ENCODE measurements around the gene NALCN. TPM values are rescaled to one million over a fixed set of nuclear protein-coding genes. Genes with fewer than 3 reads are reported as not detected.

Gene NALCN
- total RNA-seq, 1 donor from 2014 or later = 21.6 TPM

- peak; percentile 86 to 90 for DNase-seq (ENCODE audit: low read depth in 2 of 2)
These were observed 276.1 kb downstream of the NALCN start for GRCh38 chr13:101140087-101140770.

DNA sequence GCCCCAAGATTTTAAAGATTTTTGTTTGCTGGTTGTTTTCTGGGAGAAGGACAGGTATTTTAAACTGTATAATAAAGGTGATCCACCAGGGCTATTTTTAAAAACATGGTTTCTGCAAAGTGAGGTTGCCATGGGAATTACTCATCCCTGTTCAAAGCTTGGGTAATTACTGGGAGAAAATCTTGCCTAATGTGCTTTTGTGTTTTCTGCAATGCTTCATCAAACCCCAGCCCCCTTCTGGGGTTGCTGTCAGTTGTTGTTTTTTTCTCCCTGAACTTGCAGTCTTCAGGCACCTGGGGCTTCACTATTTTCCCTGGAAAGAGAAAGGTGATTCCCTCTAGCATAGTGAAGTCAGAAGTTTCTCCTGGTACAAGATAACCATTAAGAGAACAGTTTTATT is 277.2 kb downstream of the NALCN start:
- DNase-seq (ENCODE audit: low read depth in 2 of 2) = peak in 1 of 2 donors; percentile 13

DNA sequence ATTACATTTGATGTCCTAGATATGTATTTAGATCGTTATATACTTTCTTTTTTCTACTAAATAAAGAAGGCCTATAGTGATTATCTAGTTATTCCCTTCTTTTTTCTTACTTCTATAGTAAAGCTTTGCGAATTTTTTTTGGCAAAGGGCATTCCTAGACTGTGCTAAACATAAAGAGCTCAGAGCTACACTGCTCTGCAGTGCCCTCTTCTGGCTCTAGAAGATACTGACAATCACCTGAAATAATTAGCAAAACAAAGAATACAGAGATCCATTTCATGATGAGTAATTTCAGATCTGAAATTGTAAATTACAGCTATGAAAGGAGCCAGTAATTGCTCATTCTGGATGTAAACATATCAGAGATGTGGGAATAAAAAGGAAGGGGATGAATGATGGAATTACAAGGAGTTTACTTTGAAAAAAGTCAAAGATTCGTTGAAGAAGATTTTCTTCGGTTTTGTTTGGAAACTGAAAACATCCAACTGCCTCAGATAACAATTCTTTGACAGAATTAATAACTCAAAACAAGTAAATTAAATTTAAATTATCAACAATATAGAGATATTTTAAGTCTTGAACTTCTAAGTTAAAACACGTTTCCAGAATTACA is 288.5 kb downstream of the NALCN start:
- DNase-seq (ENCODE audit: low read depth in 2 of 2) = peak; percentile 27 to 61

DNA sequence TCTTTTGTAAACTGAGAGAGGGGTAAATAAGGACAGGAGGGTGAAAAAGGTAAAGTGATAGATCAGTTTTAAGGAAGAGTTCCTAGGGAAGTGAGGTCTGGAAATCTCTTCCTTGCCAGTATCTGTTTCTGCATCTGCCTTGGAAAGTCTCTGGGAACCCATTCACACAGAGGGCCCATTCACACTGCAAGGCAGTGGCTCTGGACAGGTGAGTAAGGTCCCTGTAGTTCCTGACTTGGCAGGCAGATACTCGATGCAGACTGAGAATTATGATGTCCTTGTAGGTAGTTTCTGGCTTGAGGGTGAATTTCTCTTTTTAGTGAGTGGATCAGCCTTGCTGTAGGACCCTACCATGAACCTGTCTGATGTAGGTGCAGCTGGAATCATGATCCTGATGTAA is 293.3 kb downstream of the NALCN start:
- DNase-seq (ENCODE audit: low read depth in 2 of 2) = no peak

- no peak for DNase-seq (ENCODE audit: low read depth in 2 of 2)
These were observed 294.7 kb downstream of the NALCN start for GRCh38 chr13:101121608-101122007.

DNA sequence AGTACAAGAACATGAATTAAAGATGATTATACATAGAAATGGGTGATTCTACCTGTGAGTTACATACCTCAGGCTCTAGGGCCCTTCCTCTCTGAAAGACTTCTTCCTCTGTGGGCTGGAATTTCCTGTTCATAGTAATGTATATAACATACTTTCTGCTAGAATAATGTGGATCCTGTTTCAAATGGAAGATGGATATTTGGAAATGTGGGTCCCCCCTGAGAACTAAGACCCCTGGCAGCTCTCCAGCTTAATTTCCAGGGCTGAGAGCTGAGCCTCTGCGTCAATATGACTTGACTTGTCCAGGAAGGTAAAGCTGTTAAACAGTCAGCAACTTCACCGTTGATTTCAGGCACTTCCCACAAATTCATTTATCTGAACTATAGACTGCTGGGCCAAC is 296.3 kb downstream of the NALCN start:
- DNase-seq (ENCODE audit: low read depth in 2 of 2) = no peak

GRCh38 chr13:101116826-101117225 is 299.5 kb downstream of the NALCN start:
- DNase-seq (ENCODE audit: low read depth in 2 of 2) = no peak

GRCh38 chr13:101116341-101116740 is 300.0 kb downstream of the NALCN start:
- no peak for DNase-seq (ENCODE audit: low read depth in 2 of 2)

- no peak for DNase-seq (ENCODE audit: low read depth in 2 of 2)
These were observed 300.5 kb downstream of the NALCN start for GRCh38 chr13:101115762-101116171.

DNA sequence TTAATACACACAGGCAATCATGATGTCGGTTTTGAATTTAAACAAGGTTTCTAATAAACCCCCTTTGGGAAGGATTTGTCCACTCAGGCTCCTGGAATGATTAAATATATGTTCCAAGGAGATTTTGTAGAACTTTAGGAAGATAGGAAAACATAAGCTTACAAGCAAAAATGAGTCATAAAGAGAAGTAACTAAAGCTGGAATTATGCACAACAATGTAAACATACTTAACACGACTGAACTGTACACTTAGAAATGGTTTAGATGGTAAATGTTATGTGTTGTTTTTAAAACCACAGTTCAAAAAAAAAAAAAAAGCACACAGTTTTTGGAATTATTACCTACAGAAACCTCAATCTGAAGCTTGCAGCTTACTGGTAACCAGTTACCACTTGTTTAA is 304.4 kb downstream of the NALCN start:
- no peak for DNase-seq (ENCODE audit: low read depth in 2 of 2)

GRCh38 chr13:101109005-101109404 is 307.3 kb downstream of the NALCN start:
- no peak for DNase-seq (ENCODE audit: low read depth in 2 of 2)

DNA sequence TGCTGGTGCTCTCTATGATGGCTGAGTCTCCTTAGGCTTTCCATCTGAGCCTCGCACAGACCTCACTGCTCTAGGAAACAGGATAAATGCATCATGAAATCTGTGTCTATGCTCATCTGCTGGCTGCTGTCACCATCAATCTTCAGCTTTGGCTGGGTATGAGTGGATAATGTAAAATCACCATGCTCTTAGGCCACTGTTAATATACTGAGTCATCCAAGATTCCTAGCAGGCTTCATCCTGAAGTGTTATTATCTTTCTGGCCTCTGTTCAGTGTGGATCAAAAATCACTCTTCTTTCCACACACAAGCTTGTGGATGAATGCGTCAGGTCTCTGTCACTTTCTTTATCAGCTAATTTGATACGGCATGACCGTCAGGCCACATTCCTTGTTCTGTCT is 317.4 kb downstream of the NALCN start:
- DNase-seq (ENCODE audit: low read depth in 2 of 2) = no peak

DNA sequence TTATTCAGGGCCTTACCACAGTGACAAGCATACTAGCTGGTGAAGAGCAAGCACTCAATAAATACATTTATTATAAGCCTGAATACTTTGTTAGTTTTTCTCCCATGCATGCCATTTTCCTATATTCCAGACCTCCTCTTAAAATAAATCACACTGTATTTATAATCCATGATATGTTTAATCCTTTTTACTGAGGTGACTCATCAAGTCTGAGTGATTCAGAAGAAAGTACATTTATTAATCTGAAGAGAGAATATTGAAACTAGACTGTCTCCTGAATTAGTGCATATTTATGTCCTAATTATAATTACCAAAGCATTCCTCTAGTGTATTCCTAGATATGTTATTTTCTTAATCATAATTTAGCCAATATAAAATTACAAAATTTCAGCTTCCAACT is 323.3 kb downstream of the NALCN start:
- DNase-seq (ENCODE audit: low read depth in 2 of 2) = no peak

DNA sequence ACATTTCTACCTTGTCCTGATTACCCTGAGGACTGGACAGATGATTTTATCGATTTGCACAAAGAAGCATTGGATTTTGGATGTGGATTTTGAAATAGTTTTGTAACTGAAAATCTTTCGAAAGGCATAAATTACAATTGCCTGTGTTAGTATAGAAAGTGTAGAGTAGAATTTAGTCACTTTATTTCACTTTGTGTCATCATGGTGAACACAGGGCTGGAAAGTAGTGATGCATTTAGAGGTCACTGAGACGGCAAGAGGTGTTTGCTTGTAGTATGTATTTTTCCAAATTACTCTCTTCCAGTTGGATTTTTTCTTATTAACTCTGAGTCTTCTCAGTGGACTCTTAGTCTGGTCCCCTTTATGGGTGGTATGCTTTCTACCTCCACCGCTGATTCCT is 326.0 kb downstream of the NALCN start:
- no peak for DNase-seq (ENCODE audit: low read depth in 2 of 2)

DNA sequence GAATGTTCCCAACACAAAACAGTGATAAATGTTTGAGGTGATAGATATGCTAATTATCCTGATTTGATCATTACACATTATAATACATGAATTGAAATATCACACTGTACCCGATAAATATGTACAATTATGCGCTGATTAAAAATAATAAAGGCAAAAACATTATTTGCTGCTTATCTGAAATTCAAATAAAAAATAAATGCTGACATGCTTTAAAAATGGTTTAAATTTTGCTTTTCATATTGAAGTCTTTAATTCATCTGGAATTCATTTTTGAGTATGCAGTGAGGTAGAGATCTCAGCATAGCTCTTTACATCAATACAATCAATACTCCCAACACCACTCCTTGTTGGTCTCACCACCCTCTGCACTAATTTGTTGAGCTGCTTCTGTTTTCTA is 330.8 kb downstream of the NALCN start:
- no peak for DNase-seq (ENCODE audit: low read depth in 2 of 2)

DNA sequence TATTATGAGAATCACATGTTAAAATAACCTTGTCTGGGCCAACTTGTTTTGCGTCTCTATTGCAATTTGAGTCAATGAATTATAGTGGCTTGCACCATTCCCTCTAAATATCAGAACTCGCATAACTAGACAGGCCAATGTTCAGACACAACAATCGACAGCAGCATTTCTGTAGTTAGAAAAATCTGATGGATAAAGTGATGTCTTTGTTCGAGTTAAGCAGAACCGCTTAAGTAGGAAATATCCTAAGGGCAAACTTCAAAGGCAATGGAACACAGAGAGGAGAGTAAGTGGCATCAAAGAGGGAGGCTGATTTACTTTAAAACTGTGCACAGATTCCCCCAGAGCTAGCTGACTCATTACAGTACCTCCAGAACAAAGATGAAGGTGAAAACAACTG is 333.9 kb downstream of the NALCN start:
- no peak for DNase-seq (ENCODE audit: low read depth in 2 of 2)

GRCh38 chr13:101080616-101081015 is 335.7 kb downstream of the NALCN start:
- DNase-seq (ENCODE audit: low read depth in 2 of 2) = no peak

- DNase-seq (ENCODE audit: low read depth in 2 of 2) = no peak
These were observed 351.0 kb downstream of the NALCN start for GRCh38 chr13:101065329-101065728.

DNA sequence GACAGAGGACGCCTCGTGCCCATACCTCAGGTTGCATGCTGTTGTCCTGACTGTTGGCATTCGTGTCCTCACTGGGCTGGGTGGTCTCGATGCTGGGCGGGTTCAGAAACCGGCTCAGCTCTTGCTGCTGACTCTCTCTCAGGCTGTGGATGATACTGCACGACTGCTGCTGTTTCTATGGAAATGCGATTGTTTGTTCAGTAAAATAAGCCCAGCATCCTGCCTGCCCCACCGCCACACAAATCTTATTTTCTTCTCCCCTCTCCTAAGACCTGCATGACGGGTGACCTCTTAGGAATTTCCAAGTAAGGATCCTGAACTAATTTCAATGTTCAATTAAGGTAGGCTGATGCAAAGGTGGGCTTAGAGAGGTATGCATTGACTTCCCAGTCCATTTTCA is 356.5 kb downstream of the NALCN start:
- DNase-seq (ENCODE audit: low read depth in 2 of 2) = no peak

DNA sequence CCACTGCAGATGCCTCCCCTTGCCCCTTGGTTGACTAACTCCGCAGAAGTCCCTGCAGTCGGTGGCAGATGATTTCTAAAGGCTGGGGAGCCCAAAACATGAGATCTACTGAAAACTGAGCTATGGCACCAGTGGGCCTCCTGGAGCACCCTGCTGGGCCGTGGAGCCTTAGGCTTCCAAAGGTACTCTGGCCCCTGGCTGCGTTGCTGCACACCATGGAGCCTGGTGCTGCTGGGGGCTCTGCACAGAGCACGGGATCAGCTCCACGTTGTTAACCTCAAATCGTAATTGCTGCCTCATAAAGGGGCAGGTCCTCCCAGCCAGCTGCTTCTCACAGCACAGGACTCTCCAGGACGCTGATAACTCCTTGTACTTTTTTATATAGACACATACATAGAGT is 357.5 kb downstream of the NALCN start:
- DNase-seq (ENCODE audit: low read depth in 2 of 2) = no peak

GRCh38 chr13:101053301-101054093 is 362.8 kb downstream of the NALCN start:
- no peak for DNase-seq (ENCODE audit: low read depth in 2 of 2)

DNA sequence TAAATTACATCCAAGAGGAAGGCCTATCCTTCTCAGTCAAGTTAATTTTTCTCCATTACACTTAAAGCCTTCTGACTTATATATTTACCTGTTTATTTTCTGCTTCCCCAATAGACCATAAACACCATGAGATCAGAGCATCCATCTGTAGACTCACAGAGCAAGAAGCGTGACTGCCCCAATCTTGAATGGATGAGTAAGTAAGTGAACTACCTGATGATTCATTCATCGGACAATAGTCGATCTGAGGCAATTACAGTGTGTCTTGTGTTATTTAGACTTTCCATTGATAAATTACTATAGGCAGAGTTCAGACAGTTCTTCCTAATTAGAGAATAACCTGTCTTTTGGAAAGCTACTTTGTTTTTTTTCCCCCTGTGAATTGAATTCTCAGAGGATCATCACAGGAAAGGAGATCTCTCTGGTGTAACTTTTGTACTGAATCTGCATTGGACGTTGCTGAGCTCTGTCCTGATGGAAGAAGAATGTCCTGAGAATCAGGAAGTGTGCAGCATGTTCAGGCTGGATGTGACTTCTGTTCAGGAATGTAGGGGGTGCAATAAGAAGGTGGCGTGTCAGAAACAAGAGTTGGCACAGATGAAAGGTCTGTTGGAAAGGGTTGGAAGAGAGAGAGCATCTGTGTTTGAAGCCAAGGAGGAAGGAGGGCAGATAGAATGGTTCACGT is 367.0 kb downstream of the NALCN start:
- no peak for DNase-seq (ENCODE audit: low read depth in 2 of 2)

All from dermis microvascular lymphatic vessel endothelial cell (primary cell).